ENCODE data around the gene KCNJ16. TPM values are rescaled to one million over a fixed set of nuclear protein-coding genes. Genes with fewer than 3 reads are reported as not detected.

KCNJ16 gene
- total and polyA plus RNA-seq, 8 donors, result 20.5 to 65.2 (median 28.4) TPM

DNA sequence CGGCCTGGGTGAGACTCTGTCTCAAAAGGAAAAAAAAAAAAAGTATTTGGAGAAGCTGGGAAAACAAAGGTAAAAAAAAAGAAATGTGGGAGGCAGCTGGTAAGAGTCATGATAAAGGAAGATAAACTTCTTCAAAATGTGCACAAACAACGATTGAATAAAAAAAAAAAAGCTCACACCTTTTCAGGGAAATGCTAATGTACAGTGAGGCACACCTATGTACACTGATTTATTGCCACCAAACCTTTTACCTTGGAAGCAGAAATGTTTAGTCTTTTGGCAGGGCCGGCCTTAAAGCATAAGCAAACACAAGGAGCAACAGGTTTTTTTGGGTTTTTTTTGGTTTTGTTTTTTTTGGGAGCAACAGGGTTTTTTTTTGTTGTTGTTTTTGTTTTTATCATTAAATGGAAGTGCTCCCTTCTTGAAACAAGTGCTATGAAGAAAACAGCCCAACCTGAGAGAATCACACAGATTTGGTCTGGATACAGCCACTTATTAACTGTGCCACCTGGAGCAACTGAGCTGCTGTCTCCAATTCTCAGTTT lies 64.5 kb downstream of the KCNJ16 start:
- Histone ChIP-seq H3K36me3 (no peaks in the 10 kb centered on the region), H3K27me3 (no peaks in the 10 kb centered on the region), H3K4me1 (peaks cover 0 to 22% (median 5%) of the 10 kb centered on the region in 3 donors), H3K4me3 (no peak overlapping the region), H3K9me3 (no peaks in the 10 kb centered on the region), H3K27ac (peak overlapping the region in 3 of 4 donors; percentile 48 to 74 (median 58))
- FAIRE-seq (no peak), ATAC-seq (no peak), DNase-seq (no peak)
- WGBS, 2 donors, result 11 to 20% methylated on average over 3 of the region's 3 CpGs
- intact Hi-C loops (cut with DNase I), result no loop called here
- TF ChIP-seq, protein P1, sequence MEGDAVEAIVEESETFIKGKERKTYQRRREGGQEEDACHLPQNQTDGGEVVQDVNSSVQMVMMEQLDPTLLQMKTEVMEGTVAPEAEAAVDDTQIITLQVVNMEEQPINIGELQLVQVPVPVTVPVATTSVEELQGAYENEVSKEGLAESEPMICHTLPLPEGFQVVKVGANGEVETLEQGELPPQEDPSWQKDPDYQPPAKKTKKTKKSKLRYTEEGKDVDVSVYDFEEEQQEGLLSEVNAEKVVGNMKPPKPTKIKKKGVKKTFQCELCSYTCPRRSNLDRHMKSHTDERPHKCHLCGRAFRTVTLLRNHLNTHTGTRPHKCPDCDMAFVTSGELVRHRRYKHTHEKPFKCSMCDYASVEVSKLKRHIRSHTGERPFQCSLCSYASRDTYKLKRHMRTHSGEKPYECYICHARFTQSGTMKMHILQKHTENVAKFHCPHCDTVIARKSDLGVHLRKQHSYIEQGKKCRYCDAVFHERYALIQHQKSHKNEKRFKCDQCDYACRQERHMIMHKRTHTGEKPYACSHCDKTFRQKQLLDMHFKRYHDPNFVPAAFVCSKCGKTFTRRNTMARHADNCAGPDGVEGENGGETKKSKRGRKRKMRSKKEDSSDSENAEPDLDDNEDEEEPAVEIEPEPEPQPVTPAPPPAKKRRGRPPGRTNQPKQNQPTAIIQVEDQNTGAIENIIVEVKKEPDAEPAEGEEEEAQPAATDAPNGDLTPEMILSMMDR (IDR thresholded peaks at IDR 0.05), result no peak

DNA sequence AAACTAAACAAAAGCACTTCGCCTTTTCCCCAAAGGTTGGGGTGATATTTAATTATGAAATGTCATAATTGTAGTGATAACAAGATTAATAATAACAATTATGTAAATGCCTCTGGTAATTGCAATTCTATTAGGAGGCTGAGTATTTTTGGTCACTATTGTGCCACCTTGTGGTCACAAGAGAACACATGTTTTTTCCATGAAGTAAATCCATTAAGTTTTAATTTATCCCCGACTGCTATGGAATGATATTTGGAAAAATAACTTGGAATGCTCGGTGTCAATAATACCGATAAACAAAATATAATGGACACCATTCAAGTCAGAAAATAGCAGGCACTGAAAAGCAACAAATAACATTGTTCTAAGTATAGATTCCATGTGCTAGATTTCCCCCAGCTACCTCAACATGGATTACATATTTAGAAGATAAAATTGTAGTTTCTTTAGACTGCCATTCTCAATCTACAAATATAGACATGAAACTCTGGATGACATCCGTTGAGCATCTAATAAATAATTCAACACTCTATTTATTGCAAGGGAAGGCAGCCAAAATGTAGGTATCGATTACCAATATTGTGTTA lies 69.3 kb downstream of the KCNJ16 start:
- Histone ChIP-seq H3K4me3 (no peak overlapping the region), H3K4me1 (peaks cover 0 to 2% (median 0%) of the 10 kb centered on the region in 3 donors), H3K9me3 (no peaks in the 10 kb centered on the region), H3K36me3 (no peaks in the 10 kb centered on the region), H3K27me3 (no peaks in the 10 kb centered on the region), H3K27ac (no peak overlapping the region)
- DNase-seq (no peak), FAIRE-seq (peak; percentile 86), ATAC-seq (peak in 3 of 4 donors; percentile 60 to 68 (median 63))
- TF ChIP-seq, protein P1 (IDR thresholded peaks at IDR 0.05), result peak in 3 of 4 donors; percentile 32 to 55 (median 53)
- intact Hi-C loops (cut with DNase I), result loop anchor here in 1 of 3 donors (5.0 kb wide), 1 partner anchor 537 kb away; no protein-coding TSS in a partner anchor
- WGBS, 2 donors, result 18 to 20% methylated on average over 6 of the region's 6 CpGs

DNA sequence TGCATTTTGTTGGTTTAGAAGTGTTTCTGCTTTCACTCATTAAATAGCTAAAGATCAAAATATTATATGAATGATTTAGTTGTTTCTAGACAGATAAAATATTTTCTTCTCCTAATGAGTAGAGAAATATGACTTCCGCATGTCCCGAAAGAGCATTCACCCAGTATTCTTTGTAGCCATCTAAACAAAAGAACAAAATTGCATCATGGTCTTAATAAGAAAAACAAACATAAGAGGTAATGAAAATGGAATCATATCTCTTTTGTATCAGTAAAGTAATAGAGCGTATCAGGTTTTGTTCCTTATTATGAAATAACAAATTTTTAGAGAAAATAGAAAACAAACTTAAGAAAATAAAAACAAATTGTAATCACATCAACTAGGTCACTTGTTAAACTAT lies 78.2 kb downstream of the KCNJ16 start:
- no peaks in the 10 kb centered on the region for H3K9me3 ChIP-seq
- 91 to 93% methylated on average over 3 of the region's 3 CpGs for WGBS, 2 donors
- FAIRE-seq, result no peak
- intact Hi-C loops (cut with DNase I), result no loop called here
- no peaks in the 10 kb centered on the region for H3K36me3 ChIP-seq
- TF ChIP-seq, protein P1 (IDR thresholded peaks at IDR 0.05), result no peak
- no peak for ATAC-seq
- H3K4me1 ChIP-seq, result no peaks in the 10 kb centered on the region
- DNase-seq, result no peak
- H3K27ac ChIP-seq, result no peak overlapping the region
- no peaks in the 10 kb centered on the region for H3K27me3 ChIP-seq
- H3K4me3 ChIP-seq, result no peak overlapping the region

DNA sequence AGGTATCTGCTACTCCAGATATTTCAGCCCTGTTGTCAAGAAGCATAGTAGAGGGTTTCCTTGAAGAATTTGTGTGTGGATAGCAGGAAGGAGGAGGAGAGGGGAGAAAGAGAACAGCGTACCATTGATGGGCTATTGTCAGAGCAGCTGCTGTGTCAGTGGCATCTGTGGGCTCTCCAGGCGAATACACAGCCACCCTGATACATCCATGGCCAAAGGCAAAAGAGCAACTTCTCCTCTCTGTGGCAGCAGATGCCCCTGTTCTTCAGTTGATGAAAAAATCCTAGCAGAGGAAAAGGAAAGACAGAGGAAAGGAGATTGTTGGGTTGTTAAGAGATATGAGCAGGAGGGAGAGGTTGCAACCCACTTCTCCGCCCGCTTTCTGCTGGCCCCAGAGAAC lies 82.1 kb downstream of the KCNJ16 start:
- no peak overlapping the region for H3K27ac ChIP-seq
- TF ChIP-seq, protein P1 (IDR thresholded peaks at IDR 0.05), result no peak
- H3K9me3 ChIP-seq, result no peaks in the 10 kb centered on the region
- ATAC-seq, result no peak
- DNase-seq, result no peak
- H3K36me3 ChIP-seq, result no peaks in the 10 kb centered on the region
- H3K27me3 ChIP-seq, result no peaks in the 10 kb centered on the region
- intact Hi-C loops (cut with DNase I), result no loop called here
- H3K4me3 ChIP-seq, result no peak overlapping the region
- WGBS, 2 donors, result 81 to 95% methylated on average over 4 of the region's 4 CpGs
- no peak for FAIRE-seq
- no peaks in the 10 kb centered on the region for H3K4me1 ChIP-seq

DNA sequence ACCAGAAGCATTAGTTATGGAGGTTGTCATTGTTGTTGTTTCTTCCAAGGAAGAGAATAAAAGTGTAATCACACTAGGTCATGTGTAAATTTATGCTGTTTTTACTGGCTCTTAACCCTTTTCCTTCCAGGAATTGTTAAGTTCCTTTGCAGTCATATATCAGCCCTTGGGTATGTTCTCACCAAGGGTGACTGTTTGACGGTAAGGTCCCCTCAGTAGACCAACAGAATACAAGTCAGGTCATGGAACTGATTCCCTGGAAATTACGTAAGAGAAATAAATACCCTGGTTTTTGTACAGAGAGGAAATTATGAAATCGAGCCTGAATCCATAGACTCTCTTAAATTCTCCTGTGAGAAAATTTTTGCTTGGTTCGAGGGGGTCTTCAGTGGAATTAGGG lies 83.2 kb downstream of the KCNJ16 start:
- Histone ChIP-seq H3K27me3 (no peaks in the 10 kb centered on the region), H3K4me1 (no peaks in the 10 kb centered on the region), H3K36me3 (no peaks in the 10 kb centered on the region), H3K4me3 (no peak overlapping the region), H3K27ac (no peak overlapping the region), H3K9me3 (no peaks in the 10 kb centered on the region)
- ATAC-seq (no peak), DNase-seq (no peak), FAIRE-seq (no peak)
- intact Hi-C loops (cut with DNase I), result no loop called here
- TF ChIP-seq, protein P1 (IDR thresholded peaks at IDR 0.05), result no peak
- WGBS, 2 donors, result 73 to 76% methylated on average over 4 of the region's 4 CpGs
